Stimulated activated CD4-positive, alpha-beta T cell treated with anti-CD3 and anti-CD28 coated beads, Interleukin-2, amount 100 ng/mL, for 48 hours (primary cell): ENCODE data around the gene TRIM71.
"Not testable (repeated sequence)": the region's sequence is repeated elsewhere in the genome, so short reads cannot be mapped to it uniquely, and the experiment has no call there.

Experiments
- DNase-seq, 2 donors: peaks; one replicate each; pipeline ENCODE4 v3.0.0-alpha.2; 2020

TRIM71 gene

GRCh38 chr3:32844322-32844654, 26.5 kb downstream of the TRIM71 start:
- DNase-seq = no peak

- DNase-seq = no peak
Measured at GRCh38 chr3:32844914-32845313, 27.1 kb downstream of the TRIM71 start.

GRCh38 chr3:32845546-32845945, 27.7 kb downstream of the TRIM71 start:
- DNase-seq = not testable (repeated sequence)

GRCh38 chr3:32847045-32847444, 29.2 kb downstream of the TRIM71 start:
- DNase-seq = not testable (repeated sequence)

GRCh38 chr3:32847528-32847927, 29.7 kb downstream of the TRIM71 start:
- no peak for DNase-seq

- no peak for DNase-seq
Measured at GRCh38 chr3:32848215-32848614, 30.4 kb downstream of the TRIM71 start.

DNA sequence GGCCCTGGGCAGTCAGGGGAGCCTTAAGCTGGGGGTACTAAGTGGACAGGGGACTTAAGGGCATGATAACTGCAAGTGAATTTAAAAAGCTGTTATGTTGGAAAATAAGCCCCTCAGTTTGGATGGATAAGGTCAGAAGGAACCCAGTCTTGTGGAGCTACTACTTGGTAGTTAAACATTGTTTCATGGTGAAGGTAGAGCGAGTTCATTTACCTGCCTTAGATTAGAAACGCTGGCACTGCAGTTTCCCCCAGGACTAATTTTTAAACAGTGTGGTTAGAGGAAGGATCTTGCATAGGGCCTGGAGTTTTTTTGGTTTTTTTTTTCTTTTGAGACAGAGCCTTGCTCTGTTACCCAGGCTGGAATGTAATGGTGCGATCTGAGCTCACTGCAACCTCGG, 31.2 kb downstream of the TRIM71 start:
- no peak for DNase-seq

DNA sequence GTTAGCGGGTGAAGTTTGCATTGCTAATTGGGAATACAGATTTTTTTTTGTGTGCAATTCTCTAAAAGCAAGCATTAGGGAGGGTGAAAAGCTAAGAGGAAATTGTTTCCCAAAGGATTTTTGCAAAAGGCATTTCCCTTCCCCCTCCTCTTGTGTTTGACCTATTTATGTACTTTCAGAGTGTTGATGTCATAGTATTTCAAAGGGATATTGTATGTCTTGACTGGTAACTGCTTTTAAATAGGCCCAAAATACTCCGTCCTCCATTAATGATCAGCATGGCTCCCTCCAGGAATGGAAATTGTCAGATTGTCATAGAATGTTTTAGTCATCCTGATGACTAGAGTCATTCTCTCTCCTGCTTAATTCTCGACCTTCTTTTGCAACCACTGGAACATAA, 32.4 kb downstream of the TRIM71 start:
- DNase-seq = no peak

- DNase-seq = no peak
Measured at GRCh38 chr3:32850636-32851035, 32.8 kb downstream of the TRIM71 start.

- DNase-seq = no peak
Measured at GRCh38 chr3:32852146-32852545, 34.3 kb downstream of the TRIM71 start.

DNA sequence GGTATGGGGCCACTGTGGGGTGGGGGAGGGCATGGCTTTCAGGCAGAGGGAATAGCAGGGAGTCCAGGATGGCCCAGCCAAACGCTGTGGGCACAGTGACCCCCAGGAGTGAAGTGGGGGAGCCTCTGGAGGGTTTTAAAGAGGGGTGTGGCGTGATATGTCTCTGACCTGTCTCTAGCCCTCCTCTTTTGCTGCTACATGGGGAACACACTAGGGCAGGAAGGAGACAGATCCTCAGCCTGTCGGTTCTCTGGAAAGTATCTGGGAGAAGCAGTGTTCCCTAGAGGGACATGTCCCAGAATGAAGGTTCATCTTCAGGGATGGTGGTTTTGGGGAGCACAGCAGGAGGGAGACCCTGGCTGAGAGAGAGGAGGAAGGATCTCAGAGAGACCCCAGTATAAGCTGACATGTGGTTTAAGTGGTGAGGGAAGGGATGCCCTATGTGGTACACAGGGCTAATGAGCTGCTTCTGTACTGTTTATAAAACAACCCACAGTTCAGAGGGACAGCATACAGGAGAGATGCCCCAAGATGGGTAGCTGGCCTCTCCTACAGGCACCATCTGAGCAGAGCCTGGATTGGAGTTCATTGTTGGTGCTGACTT, 37.7 kb downstream of the TRIM71 start:
- DNase-seq = no peak

DNA sequence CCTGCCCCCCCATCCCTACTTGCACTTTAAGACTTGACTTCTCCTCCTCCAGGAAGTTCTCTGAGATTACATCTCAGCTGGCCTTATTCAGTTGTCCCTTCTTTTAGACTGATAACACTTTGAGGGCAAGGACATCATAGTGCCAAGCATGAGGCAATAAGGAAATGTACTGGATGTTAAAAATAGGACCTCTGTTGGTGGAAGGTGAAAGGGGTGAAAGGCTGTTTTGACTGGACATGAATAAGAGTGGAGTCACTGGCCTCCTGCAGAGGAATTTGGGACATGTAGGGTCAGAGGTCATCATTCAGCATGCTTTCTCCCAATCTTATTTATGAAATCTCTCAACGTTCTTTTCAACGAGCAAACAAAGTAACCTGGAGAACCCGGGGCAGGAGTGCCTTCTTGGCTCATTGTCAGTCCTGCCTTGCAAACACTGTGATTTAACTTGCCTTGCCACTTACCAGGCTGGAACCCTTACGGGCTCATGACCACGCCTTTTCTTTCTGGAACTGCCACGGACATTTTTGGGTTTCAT, 38.6 kb downstream of the TRIM71 start:
- no peak for DNase-seq

DNA sequence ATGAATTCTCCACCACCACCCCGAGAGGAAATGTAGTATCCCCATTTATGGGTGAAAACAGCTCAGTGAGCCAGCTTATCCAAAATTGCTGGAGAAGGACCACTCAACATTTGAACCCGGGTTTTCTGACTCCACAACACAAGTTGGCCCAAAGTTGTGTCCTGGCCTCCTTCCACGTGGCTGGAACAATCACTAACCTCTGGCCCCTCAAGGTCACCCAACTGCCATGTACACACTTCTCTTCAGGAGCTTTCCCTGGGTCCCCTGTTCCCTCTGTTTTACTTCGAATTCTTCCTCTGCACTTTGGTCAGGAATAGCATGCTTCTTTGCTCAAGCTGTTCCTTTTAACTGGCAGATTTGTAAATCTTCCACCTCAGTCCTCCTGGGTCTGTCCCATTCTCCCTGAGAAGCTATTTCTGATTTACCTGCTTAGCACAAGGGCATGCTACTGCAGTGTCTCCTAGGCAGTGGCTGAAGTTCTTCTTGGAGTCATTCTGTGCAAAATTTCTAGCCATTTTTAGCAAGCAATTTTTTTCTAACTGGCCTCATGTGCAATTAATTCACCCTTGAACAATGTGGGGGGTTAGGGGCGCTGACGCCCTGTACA, 39.2 kb downstream of the TRIM71 start:
- DNase-seq = no peak

DNA sequence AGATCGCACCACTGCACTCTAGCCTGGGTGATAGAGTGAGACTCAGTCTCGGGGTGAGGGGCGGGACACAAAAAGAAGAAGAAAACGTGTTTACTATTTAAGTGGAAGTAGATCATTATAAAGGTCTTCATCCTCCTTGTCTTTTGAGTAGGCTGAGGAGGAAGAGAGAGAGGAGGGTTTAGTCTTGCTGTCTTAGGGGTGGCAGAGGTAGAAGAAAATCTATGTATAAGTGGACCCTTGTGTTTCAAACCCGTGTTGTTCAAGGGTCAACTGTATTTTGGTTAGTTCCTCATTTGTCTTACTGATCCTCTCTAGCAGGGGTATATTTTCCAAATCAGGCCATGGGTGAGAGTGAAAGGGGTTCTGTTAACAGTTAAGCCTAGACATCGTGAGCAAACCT, 40.1 kb downstream of the TRIM71 start:
- DNase-seq = no peak

DNA sequence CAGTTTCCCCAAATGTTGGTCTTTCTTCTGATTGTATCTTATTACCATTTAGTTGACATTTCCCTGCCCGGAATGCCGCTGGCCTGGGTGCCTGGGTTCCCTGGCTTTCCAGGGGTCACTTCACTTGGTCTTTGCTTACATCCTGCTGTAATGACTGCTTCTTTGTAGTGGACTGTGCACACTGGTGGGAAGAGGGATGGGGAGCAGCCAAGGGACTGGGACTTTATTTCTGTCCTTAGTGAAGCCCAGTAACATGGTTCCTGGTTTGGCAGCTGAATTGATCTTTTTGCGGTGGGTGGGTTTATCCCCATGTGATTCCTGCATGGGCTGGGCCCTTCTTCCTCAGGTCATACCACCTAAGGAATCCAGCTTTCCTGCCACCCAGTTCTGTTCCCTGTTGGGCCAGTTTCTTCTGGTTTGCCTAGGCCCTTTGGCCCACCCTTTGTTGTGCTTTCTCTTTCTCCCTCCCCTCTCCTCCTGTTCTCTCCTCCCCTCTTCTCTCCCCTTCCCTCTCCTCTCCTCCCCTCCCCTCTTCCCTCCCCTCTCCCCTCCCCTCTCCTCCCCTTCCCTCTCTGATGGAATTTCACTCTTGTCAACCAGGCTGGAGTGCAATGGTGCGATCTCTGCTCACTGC, 41.9 kb downstream of the TRIM71 start:
- DNase-seq = no peak

DNA sequence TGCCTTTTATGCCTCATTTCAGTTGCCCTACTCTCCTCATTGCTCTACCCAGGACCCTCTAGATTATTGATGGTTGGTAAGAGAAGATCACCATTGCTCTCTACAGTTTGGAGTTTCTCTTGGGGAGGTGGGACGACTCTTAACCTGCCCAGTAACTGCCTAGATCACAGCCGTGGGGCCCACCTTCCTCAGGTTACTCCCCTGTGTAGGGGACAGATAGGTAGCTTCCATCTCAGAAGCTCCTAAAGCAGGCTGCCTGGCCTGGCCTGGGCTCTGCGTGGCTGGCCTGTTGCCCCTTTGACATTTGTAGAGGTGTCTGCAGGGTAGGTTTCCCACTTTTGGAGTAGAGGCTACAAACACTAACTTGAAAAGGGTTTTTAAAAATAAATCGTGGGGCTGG, 42.7 kb downstream of the TRIM71 start:
- no peak for DNase-seq

GRCh38 chr3:32861681-32862080, 43.9 kb downstream of the TRIM71 start:
- DNase-seq = no peak

DNA sequence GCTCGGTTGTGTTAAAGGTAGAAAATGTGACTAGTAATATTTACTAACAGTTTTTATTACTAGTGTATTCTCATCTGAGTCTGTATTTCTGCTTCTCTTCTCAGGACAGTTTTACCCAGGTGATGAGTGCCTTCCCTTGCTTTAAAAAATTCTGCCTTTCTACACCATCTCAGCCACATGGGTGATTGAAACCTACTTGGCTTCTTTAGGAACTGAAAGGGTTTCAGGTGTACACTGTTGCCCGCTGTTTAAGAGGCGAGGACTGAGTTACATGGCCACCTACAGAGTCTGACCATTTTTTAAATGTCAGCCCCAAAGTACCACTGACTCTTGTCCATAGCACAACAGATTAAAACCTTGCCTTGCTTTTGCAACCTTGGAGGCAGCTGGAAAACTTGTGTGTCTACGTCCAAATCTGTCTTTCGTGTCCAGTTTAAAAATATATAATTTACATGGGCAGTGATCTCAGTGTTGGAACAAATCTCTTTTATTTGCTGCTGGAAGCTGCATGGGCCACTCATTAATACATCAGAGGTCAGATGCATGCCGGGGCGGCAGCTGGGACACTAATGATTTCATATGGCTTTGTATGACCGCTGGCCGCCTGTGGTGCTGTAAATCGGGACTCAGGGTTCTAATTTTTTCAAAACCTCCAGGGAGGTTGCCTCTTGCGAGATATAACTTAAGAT, 44.6 kb downstream of the TRIM71 start:
- no peak for DNase-seq

DNA sequence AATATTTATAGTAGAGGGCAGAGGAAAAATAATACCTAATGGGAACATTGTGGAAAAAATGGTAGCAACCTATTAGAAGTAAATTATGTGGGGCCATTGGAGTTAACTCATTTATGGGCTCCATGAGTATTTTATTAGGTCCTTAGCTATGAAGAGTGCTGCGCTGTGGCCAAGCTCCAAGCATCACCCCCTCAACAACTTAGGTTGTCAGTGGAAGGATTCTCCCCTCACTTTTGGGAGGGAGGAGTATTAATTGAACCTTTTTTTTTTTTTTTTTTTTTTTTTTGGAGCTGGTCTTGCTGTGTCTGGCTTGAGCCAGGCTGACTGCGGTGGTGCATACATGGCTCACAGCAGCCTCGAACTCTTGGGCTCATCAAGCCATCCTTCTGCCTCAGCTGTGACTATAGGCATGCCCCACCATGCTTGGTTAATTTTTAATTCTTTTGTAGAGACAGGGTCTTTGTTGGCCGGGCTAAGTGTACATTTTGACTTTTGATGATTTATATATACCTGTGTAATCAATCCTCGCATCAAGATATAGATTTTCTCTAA, 45.2 kb downstream of the TRIM71 start:
- no peak for DNase-seq

DNA sequence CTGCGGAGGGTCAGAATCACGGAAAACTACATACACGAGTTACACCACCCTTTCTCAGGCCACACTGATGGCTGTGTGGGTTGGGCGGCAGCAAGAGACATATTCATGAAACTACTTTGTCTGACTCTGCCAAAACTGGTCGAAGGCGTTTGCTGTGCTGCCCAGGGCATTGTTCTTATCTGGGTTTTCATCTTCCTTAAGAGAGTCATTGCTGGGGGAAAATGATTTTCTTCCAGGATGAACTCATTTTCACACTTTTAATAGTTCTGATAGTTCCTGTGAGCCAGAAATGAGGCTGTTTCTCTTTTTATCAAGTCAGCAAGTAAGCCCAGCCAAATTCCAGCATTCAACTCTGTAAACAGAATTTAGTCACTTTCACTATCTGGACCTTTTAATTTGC, 47.6 kb downstream of the TRIM71 start:
- DNase-seq = no peak

DNA sequence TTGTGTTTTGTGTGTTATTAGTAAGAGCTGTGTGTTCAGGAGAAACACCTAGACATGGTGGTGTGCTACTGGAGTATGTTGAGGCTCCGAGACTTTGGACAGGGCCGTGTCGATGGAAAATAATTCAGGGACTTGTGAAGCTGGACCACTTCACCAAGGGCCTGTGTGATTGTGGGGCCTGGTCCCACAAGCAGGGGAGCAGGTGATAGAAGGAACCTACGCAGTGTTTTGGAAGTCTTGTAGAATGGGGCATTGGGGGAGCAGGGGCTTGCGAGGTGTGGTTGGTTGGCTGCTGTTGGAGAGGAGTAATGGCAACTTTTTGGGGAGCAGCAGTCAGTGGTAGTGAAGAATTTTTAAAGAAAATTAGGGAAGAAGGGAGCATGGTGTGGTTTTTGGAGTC, 48.7 kb downstream of the TRIM71 start:
- DNase-seq = no peak

DNA sequence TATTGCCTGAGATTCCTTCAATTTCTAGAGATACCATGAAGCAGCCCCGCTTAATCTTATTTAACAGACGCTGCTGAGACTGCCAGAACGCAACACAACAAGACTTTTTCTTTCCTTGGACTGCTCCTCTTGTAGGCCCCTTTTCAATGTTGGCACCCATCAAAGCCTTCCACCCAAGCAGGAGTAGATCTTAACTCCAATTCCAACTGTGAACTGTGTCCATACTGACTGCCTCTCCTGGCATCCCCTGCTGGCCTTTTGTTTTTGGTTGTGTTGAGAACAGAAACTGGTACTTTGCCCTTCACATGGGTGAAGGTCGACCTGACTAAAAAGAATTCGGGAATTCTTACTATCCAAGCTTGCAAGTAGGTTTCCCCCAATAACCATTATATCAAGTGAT, 50.2 kb downstream of the TRIM71 start:
- DNase-seq = no peak

- DNase-seq = no peak
Measured at GRCh38 chr3:32868719-32869512, 51.1 kb downstream of the TRIM71 start.
